ENCODE results near the gene DNAJC5.

Gene DNAJC5

DNA sequence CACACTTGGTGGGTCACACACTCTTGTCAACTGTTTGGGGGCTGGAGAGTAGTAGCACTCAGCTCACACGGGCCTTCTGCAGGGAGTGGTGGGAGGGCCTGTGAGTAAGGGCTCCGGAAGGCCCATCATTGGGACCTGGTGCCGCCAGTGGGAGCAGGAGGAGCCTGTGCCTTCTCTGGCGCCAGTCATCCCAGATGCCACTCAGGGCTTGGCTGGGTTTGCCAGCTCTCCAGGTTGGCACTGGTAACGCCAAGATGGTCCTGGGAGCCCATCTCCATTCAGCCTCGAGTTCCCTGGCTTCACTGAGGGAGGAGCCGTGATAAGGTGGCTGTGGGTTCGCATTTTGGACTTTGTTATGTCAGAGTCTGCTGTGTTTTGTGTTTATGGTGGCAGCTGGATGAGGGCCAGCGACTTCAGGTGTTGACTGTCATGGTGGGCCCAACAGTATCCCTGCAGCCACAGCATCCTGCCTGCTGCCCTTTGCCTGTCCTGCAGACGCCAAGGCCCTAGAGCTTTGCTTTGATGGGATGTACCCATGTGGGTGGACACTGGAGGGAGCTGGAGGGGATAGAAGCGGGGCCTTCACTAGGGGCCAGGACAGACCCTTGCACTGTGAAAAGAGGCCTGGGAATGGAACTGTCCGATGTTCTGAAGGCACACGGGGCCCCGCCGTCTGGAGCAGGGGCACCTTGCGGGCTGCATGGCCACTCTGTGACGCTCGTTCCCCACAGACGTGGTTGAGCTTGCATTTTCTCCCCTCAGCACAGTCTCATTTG, 13.3 kb upstream of the DNAJC5 start:
- TF ChIP-seq, protein P1, sequence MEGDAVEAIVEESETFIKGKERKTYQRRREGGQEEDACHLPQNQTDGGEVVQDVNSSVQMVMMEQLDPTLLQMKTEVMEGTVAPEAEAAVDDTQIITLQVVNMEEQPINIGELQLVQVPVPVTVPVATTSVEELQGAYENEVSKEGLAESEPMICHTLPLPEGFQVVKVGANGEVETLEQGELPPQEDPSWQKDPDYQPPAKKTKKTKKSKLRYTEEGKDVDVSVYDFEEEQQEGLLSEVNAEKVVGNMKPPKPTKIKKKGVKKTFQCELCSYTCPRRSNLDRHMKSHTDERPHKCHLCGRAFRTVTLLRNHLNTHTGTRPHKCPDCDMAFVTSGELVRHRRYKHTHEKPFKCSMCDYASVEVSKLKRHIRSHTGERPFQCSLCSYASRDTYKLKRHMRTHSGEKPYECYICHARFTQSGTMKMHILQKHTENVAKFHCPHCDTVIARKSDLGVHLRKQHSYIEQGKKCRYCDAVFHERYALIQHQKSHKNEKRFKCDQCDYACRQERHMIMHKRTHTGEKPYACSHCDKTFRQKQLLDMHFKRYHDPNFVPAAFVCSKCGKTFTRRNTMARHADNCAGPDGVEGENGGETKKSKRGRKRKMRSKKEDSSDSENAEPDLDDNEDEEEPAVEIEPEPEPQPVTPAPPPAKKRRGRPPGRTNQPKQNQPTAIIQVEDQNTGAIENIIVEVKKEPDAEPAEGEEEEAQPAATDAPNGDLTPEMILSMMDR (IDR thresholded peaks at IDR 0.05), result no peak

DNA sequence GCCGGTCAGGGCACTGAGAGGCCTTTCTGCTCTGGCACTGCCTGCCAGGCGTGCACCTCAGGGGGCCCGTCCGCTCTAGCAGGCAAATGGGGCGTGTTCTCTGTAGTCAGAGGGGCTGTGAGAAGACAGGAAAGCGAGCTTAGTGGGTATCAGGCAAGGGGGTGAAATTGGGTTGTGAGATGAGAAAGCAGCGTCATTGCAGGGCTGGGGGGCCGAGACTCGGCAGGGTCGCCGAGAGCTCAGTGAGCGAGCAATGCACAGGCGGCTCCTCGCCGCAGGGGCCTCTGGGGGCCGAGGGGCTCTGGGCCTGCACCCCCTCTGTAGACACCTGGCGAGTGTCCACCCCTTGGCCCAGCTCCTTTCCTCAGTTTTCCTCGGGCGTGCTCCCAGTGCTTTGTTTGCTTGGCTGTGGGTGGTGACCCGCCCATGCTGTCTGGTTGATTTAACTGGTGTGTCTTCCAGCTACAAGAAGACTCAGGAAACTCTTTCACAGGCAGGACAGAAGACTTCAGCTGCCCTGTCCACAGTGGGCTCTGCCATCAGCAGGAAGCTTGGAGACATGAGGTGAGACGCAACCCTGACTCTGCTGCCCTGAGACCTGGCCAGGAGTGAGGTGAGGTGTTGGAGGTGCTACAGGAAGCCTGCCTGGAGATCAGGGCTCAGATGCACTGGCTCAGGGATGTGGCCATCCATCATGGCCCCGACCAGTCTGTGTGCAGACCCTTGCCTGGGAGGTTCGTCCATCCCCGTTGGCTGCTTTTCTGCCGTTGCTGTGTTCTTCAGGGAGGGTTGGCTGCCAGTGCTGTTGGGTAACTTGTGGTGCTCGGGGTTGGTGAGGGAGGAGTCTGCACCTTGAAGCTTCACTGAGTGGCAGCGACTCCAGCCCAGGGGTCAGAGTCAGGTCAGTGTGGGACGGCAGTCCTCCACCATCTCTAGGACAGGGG, 12.4 kb upstream of the DNAJC5 start:
- TF ChIP-seq, protein P1 (IDR thresholded peaks at IDR 0.05), result no peak

DNA sequence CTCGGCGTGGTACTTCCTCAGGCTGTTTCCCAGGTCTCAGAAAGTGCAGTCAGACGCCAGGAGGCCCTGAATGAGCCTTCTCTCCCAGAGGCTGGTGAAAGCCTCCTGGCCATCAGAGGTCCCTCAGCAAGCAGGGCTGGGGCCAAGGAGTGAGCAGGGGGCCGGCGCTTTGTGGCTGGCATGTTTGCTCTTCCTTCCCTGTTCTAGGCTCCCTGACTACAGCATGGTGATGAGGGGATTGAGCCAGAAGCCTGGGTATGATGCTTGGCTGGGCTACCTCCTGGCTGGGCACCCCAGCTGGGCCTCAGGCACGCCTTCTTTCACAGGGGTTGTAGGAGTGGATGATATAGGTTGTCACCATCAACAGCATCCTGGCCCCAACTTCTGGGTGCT, 11.7 kb upstream of the DNAJC5 start:
- TF ChIP-seq, protein P1 (IDR thresholded peaks at IDR 0.05), result no peak

- TF ChIP-seq, protein P1 (IDR thresholded peaks at IDR 0.05), result no peak
Observed at GRCh38 chr20:63884506-63885263, 10.2 kb upstream of the DNAJC5 start.

DNA sequence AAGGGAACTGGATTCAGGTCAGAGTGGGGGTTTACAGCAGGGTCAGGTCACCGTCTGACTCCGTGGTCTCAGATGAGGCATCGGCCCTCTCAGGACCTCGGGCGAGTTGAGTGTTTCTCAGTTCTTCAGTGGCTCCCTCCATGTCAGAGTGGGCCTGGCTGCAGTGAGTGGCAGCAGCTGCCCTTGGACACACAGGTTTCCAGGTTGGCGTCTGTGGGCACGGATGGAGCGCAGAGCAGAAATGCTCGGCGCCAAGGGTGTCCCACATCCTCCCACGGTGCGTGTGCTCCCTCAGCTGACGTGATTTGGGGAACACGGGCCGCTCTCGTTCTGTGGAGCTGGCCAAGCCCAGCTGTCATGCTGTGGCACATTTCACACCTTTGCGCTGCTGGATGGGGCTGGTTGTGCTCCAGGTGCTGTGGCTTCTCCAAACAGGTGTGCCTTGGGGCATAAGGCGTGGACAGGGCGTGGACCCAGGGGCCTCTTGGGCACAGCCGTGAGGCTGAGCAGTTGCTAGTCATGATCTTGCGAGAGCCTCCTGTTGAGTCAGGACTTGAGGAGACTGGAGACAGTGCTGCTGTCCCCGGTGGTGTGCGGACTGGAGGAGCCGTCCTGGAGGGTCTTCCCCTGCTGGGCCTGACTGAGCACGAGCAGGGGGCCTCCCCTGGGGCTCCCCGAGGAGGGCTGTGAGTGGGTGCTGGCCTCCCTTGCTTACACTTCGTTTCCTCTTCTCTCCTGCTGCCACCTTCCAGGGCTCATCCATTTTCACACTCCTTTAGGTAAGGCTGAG, 9.5 kb upstream of the DNAJC5 start:
- TF ChIP-seq, protein P1 (IDR thresholded peaks at IDR 0.05), result no peak

- TF ChIP-seq, protein P1 (IDR thresholded peaks at IDR 0.05), result no peak
Observed at GRCh38 chr20:63886054-63886419, 8.9 kb upstream of the DNAJC5 start.

Measured in LNCAP (cell line).